Activated B cell treated with CpG ODN at 0.5 μM for 24 hours (primary cell): ENCODE measurements around the gene ERVH48-1. TPM values are rescaled to one million over a fixed set of nuclear protein-coding genes. Genes with fewer than 3 reads are reported as not detected.
"Not testable (repeated sequence)": the region's sequence is repeated elsewhere in the genome, so short reads cannot be mapped to it uniquely, and the experiment has no call there.

Experiments
- ATAC-seq: fragments of 200-7000 bp; cut with Tn5 transposase; one replicate; pipeline ENCODE4 v1.10.0; 2021; ENCODE audit warnings: low read depth, mild to moderate bottlenecking, moderate library complexity
- CTCF ChIA-PET: fragments of 350-600 bp; sonication (Branson Sonifier 250); formaldehyde crosslinking; loops from one replicate; lab custom pipeline; 2021; ENCODE audit warnings: antibody characterized with exemption; lab: Charles Lee
- POLR2A ChIA-PET: fragments of 350-600 bp; sonication (Branson Sonifier 250); formaldehyde crosslinking; loops from one replicate; lab custom pipeline; 2021; ENCODE audit warnings: antibody characterized with exemption; lab: Charles Lee
- DNase-seq: peaks from one replicate; pipeline ENCODE4 v3.0.0; 2022
- H3K27ac Mint-ChIP-seq: one replicate; pipeline ENCODE4 v1.8.0; 2020; ENCODE audit warnings: mixed read lengths
- H3K27me3 Mint-ChIP-seq: one replicate; pipeline ENCODE4 v1.8.0; 2021; ENCODE audit warnings: mixed read lengths
- H3K36me3 Mint-ChIP-seq: one replicate; pipeline ENCODE4 v1.8.0; 2021; ENCODE audit warnings: low read depth, mixed read lengths
- H3K4me1 Mint-ChIP-seq: one replicate; pipeline ENCODE4 v1.8.0; 2021; ENCODE audit warnings: mixed read lengths
- H3K4me3 Mint-ChIP-seq: one replicate; pipeline ENCODE4 v1.8.0; 2020; ENCODE audit warnings: mild to moderate bottlenecking, mixed read lengths
- H3K9me3 Mint-ChIP-seq: one replicate; pipeline ENCODE4 v1.8.0; 2020; ENCODE audit warnings: mixed read lengths
- CTCF ChIP-seq: fragments of 200-600 bp; IDR thresholded peaks from one replicate; pipeline ENCODE4 v1.8.0; 2022; ENCODE audit warnings: antibody characterized with exemption, mild to moderate bottlenecking
- intact Hi-C: fragments of 100-400 bp; cut with micrococcal nuclease; formaldehyde crosslinking; loops from one replicate; pipeline ENCODE4 v1.15.1; 2024
- total RNA-seq: library from RNA; stranded (reverse); gene quantifications from 2 replicates; pipeline ENCODE4 v1.2.3, GENCODE V29; 2022

The ERVH48-1 gene
- total RNA-seq, 1 donor from 2014 or later: not detected

- CTCF ChIA-PET: no interaction called here
- DNase-seq (no peak), ATAC-seq (no peak)
- TF ChIP-seq CTCF: no peak
- POLR2A ChIA-PET: no interaction called here
- Mint-ChIP-seq H3K4me1 (peaks cover 10% of the 10 kb centered on the region), H3K27me3 (no peaks in the 10 kb centered on the region), H3K9me3 (no peaks in the 10 kb centered on the region), H3K4me3 (no peak overlapping the region), H3K27ac (no peak overlapping the region), H3K36me3 (no peaks in the 10 kb centered on the region)
- intact Hi-C loops: loop anchor here (5.0 to 10.0 kb wide), 4 partner anchors 46 to 1104 kb away; partner anchors contain the start of genes ERVH48-1, PDXK and RSPH1
These were observed 45.7 kb upstream of the ERVH48-1 start for GRCh38 chr21:42970946-42971653.

GRCh38 chr21:42969193-42969600, 43.8 kb upstream of the ERVH48-1 start:
- H3K36me3 Mint-ChIP-seq: no peaks in the 10 kb centered on the region
- ChIA-PET POLR2A (interaction anchor here (0.7 kb wide), 1 partner anchor 12 kb away, joined by 5 read pairs; no protein-coding TSS in a partner anchor), CTCF (no interaction called here)
- ATAC-seq: no peak
- no peak for DNase-seq
- no peak overlapping the region for H3K27ac Mint-ChIP-seq
- H3K4me3 Mint-ChIP-seq: no peak overlapping the region
- intact Hi-C loops: no loop called here
- no peak for TF ChIP-seq CTCF
- H3K4me1 Mint-ChIP-seq: peaks cover 4% of the 10 kb centered on the region
- H3K27me3 Mint-ChIP-seq: no peaks in the 10 kb centered on the region
- no peaks in the 10 kb centered on the region for H3K9me3 Mint-ChIP-seq

- H3K36me3 Mint-ChIP-seq, CTCF ChIA-PET, H3K9me3 Mint-ChIP-seq, POLR2A ChIA-PET, ATAC-seq, intact Hi-C loops, H3K27ac Mint-ChIP-seq, DNase-seq, H3K4me1 Mint-ChIP-seq, H3K27me3 Mint-ChIP-seq, H3K4me3 Mint-ChIP-seq: not testable (repeated sequence)
These were observed 42.2 kb upstream of the ERVH48-1 start for GRCh38 chr21:42967616-42968015.

- TF ChIP-seq CTCF: no peak
- POLR2A ChIA-PET: no interaction called here
These were observed 39.8 kb upstream of the ERVH48-1 start for GRCh38 chr21:42965211-42965560.

GRCh38 chr21:42964546-42965210, 39.2 kb upstream of the ERVH48-1 start:
- POLR2A ChIA-PET: no interaction called here
- H3K4me3 Mint-ChIP-seq: no peak overlapping the region
- no peaks in the 10 kb centered on the region for H3K36me3 Mint-ChIP-seq
- intact Hi-C loops: no loop called here
- no peaks in the 10 kb centered on the region for H3K4me1 Mint-ChIP-seq
- H3K9me3 Mint-ChIP-seq: no peaks in the 10 kb centered on the region
- DNase-seq (no peak), ATAC-seq (no peak)
- CTCF ChIA-PET: no interaction called here
- TF ChIP-seq CTCF: no peak
- no peak overlapping the region for H3K27ac Mint-ChIP-seq
- no peaks in the 10 kb centered on the region for H3K27me3 Mint-ChIP-seq

More at GRCh38 chr21:42965211-42965560, 39.8 kb upstream of the ERVH48-1 start:
- Mint-ChIP-seq H3K9me3 (no peaks in the 10 kb centered on the region), H3K27ac (no peak overlapping the region), H3K4me1 (no peaks in the 10 kb centered on the region), H3K36me3 (no peaks in the 10 kb centered on the region), H3K4me3 (no peak overlapping the region), H3K27me3 (no peaks in the 10 kb centered on the region)
- ATAC-seq: no peak
- CTCF ChIA-PET: no interaction called here
- no peak for DNase-seq
- intact Hi-C loops: no loop called here
